ENCODE measurements around the gene CLASP2.

DNA sequence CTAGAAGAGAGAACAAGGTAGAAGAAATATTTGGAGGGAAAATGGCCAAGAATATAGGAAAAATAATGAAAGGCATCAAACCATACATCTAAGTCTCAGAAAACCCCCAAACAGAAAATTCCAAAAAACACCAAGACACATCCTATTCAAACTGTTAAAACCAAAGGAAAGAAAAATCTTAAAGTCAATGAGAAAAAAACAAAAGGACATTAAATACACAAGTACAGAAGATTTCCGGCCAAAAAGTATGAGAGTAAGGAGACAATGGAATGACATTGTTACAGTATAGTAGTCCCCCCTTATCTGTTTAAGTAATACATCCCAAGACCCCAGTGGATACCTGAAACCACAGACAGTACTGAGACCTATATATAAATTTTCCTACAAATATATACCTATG is 18.8 kb downstream of the CLASP2 start:
- no peak for TF ChIP-seq EZH2phosphoT487 (IDR thresholded peaks at IDR 0.05; ENCODE audit: borderline replicate concordance)
- TF ChIP-seq, protein P1, sequence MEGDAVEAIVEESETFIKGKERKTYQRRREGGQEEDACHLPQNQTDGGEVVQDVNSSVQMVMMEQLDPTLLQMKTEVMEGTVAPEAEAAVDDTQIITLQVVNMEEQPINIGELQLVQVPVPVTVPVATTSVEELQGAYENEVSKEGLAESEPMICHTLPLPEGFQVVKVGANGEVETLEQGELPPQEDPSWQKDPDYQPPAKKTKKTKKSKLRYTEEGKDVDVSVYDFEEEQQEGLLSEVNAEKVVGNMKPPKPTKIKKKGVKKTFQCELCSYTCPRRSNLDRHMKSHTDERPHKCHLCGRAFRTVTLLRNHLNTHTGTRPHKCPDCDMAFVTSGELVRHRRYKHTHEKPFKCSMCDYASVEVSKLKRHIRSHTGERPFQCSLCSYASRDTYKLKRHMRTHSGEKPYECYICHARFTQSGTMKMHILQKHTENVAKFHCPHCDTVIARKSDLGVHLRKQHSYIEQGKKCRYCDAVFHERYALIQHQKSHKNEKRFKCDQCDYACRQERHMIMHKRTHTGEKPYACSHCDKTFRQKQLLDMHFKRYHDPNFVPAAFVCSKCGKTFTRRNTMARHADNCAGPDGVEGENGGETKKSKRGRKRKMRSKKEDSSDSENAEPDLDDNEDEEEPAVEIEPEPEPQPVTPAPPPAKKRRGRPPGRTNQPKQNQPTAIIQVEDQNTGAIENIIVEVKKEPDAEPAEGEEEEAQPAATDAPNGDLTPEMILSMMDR (conservative IDR thresholded peaks at IDR 0.05; ENCODE audit: low read length): no peak

Measured in Loucy (cell line).